Measurements from ENCODE around the gene IAH1. TPM values are rescaled to one million over a fixed set of nuclear protein-coding genes. Genes with fewer than 3 reads are reported as not detected.

Gene IAH1, protein sequence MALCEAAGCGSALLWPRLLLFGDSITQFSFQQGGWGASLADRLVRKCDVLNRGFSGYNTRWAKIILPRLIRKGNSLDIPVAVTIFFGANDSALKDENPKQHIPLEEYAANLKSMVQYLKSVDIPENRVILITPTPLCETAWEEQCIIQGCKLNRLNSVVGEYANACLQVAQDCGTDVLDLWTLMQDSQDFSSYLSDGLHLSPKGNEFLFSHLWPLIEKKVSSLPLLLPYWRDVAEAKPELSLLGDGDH
- 22.4 and 45.6 TPM in 2 replicates for total RNA-seq (ENCODE audit: low replicate concordance)

DNA sequence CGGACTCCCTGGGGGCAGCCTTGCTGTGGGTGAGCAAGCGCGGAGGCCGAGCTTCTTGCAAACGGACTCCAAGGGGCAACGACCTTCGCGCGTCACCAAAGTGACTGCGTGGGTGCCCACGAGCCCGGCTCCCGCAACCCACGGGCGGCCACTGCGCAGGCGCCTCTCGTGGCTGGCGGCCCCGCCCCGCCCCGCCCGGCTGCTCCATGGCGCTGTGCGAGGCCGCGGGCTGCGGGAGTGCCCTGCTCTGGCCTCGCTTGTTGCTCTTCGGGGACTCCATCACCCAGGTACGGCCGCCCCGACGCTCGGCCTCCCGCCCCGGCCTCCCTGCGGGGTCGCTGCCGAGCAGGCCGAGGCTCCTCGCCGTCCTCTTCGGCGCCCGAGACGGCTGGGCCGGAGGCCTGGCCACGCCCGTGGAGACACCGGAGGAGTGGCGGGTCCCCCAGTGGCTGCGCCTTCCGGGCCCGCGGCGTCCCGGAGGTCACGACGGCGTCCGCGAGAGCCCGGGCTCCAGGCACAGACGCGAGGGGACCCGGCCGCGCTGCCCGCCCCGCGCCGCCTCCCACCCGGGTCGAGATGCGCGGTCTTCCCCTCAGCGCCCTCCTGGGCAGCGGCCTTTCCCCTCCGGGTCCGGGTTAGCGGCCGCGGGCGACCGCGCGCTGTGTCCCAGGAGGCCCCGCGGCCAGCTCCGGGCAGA lies at the start of gene IAH1:
Gene IAH1 (plus strand): TSS at position 191 of the 697 bp plus-strand sequence. CDS start 16 bp downstream, at position 207.
- Histone ChIP-seq H3K27me3 (peaks cover 28% of the 10 kb centered on the region), H2AFZ (replicated peaks) (peak within 1 kb of the TSS; percentile 89), H3K4me3 (peak within 1 kb of the TSS; percentile 63), H3K79me2 (ENCODE audit: low read depth) (no peaks in the 10 kb centered on the region), H3F3A (ENCODE audit: low read depth) (peaks cover 26% of the 10 kb centered on the region), H3K4me2 (peak within 1 kb of the TSS; percentile 90), H3K9ac (no peak within 1 kb of the TSS), H3K4me1 (no peaks in the 10 kb centered on the region), H3K27ac (no peak within 1 kb of the TSS), H3K9me3 (ENCODE audit: low read depth) (no peaks in the 10 kb centered on the region), H4K20me1 (ENCODE audit: low read depth) (peaks cover 5% of the 10 kb centered on the region), H3K36me3 (peaks cover 4% of the 10 kb centered on the region)
- H3K9me3 Mint-ChIP-seq, result no peaks in the 10 kb centered on the region
- H3K4me1 Mint-ChIP-seq, result peaks cover 5% of the 10 kb centered on the region
- H3K27me3 Mint-ChIP-seq (ENCODE audit: insufficient read depth, low read depth), result peaks cover 5% of the 10 kb centered on the region
- DNase-seq (ENCODE audit: low spot score), result peak; percentile 59
- peaks cover 26% of the 10 kb centered on the region for H3K36me3 Mint-ChIP-seq
- no peak within 1 kb of the TSS for H3K27ac Mint-ChIP-seq
- TF ChIP-seq, protein P1, sequence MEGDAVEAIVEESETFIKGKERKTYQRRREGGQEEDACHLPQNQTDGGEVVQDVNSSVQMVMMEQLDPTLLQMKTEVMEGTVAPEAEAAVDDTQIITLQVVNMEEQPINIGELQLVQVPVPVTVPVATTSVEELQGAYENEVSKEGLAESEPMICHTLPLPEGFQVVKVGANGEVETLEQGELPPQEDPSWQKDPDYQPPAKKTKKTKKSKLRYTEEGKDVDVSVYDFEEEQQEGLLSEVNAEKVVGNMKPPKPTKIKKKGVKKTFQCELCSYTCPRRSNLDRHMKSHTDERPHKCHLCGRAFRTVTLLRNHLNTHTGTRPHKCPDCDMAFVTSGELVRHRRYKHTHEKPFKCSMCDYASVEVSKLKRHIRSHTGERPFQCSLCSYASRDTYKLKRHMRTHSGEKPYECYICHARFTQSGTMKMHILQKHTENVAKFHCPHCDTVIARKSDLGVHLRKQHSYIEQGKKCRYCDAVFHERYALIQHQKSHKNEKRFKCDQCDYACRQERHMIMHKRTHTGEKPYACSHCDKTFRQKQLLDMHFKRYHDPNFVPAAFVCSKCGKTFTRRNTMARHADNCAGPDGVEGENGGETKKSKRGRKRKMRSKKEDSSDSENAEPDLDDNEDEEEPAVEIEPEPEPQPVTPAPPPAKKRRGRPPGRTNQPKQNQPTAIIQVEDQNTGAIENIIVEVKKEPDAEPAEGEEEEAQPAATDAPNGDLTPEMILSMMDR (IDR thresholded peaks at IDR 0.05), result no peak
- TF ChIP-seq EZH2 (IDR thresholded peaks at IDR 0.05) (no peak), EZH2phosphoT487 (IDR thresholded peaks at IDR 0.05) (no peak)
- peak within 1 kb of the TSS; percentile 80 for H3K4me3 Mint-ChIP-seq

DNA sequence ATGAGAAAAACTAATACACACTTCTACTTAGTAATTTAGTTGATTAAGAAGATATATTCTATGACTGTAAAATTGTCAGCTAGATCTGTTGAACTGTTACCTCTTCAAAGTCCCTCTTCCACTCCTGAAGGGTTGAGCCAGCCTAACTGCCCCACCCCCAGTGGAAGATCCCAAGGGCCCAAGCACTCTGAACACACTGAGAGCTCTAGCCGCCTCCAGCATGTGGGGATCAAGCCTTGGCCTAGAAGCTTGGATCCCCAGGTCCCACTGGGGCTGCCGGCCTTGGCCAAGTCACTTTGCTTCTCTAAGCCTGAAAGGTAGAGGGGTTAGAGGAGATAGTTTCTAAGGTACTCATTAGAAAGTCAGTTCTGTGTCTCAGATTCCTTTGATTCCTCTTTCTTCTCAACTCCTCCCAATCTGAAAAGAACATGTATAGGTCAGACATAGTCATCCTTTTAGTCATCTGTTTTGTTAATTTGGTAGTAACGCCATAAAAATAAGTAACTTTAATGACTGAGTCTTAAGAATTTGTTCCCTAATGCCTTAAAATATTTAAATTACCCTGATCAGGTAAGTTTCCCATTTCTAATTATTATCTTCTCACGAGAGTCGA lies 45.3 kb upstream of the IAH1 start:
- no peak overlapping the region for H3K27ac Mint-ChIP-seq
- no peak for DNase-seq (ENCODE audit: low spot score)
- peaks cover 27% of the 10 kb centered on the region for H3K36me3 ChIP-seq
- TF ChIP-seq EZH2 (IDR thresholded peaks at IDR 0.05), result no peak
- no peak for TF ChIP-seq EZH2phosphoT487 (IDR thresholded peaks at IDR 0.05)
- TF ChIP-seq, protein P1 (IDR thresholded peaks at IDR 0.05), result no peak
- H3K27ac ChIP-seq, result no peak overlapping the region
- H3K4me1 Mint-ChIP-seq, result no peaks in the 10 kb centered on the region
- H2AFZ ChIP-seq (replicated peaks), result no peak overlapping the region
- H3K9ac ChIP-seq, result no peak overlapping the region
- peaks cover 17% of the 10 kb centered on the region for H3K36me3 Mint-ChIP-seq
- no peak overlapping the region for H3K4me3 Mint-ChIP-seq
- H3K79me2 ChIP-seq (ENCODE audit: low read depth), result peaks cover 41% of the 10 kb centered on the region
- no peaks in the 10 kb centered on the region for H3K9me3 Mint-ChIP-seq
- no peaks in the 10 kb centered on the region for H3K9me3 ChIP-seq (ENCODE audit: low read depth)
- H3F3A ChIP-seq (ENCODE audit: low read depth), result peaks cover 4% of the 10 kb centered on the region
- no peaks in the 10 kb centered on the region for H3K27me3 ChIP-seq
- H3K27me3 Mint-ChIP-seq (ENCODE audit: insufficient read depth, low read depth), result peaks cover 3% of the 10 kb centered on the region
- peaks cover 8% of the 10 kb centered on the region for H3K4me1 ChIP-seq
- H3K4me3 ChIP-seq, result no peak overlapping the region
- H3K4me2 ChIP-seq, result no peak overlapping the region
- H4K20me1 ChIP-seq (ENCODE audit: low read depth), result peaks cover 12% of the 10 kb centered on the region

DNA sequence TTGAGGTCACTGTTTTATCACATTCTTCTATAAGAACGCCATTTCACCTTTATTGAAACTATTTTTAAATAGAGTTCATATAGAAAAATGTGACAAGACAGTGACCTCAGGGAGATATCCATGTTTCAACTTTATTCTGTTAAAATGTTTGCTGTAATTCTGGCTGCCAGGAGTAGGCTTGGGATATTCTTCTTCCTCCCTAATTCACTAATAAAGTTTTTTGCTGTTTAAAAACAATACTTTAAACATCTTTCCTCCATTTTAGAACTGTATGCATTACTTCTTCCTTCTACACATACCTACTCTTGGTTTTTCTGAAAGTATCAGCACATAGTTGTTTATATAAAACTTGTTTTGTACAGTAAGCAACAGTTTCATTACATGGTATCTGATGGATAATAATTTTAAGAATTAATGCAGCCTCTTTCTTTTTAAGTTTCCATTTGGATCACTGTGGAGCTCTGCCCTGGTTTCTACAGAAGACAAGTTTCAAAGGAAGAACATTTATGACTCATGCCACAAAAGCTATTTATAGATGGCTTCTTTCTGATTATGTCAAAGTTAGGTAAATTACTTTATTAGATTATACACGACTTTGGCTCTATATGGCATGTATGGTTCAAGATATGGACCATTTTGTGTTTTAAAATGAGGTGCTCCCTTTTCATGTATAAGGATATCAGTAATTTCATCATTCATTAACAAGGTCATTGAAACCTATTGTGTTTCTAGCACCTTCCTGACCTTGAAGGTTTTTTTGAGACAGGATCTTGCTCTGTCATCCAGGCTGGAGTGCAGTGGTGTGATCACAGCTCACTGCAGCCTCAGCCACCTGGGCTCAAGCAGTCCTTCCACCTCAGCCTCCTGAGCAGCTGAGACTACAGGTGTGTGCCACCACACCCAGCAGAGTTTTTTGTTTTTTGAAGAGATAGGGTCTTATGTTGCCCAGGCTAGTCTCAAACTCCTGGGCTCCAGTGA lies 43.7 kb upstream of the IAH1 start:
- Histone ChIP-seq H3K79me2 (ENCODE audit: low read depth) (peaks cover 25% of the 10 kb centered on the region), H3K9ac (no peak overlapping the region), H3K27ac (no peak overlapping the region), H4K20me1 (ENCODE audit: low read depth) (no peaks in the 10 kb centered on the region), H3K27me3 (no peaks in the 10 kb centered on the region), H3K9me3 (ENCODE audit: low read depth) (no peaks in the 10 kb centered on the region), H3K4me2 (no peak overlapping the region), H3K36me3 (peaks cover 27% of the 10 kb centered on the region), H3F3A (ENCODE audit: low read depth) (peaks cover 4% of the 10 kb centered on the region), H3K4me1 (no peaks in the 10 kb centered on the region), H3K4me3 (no peak overlapping the region), H2AFZ (replicated peaks) (no peak overlapping the region)
- no peaks in the 10 kb centered on the region for H3K4me1 Mint-ChIP-seq
- no peak overlapping the region for H3K4me3 Mint-ChIP-seq
- no peak for DNase-seq (ENCODE audit: low spot score)
- H3K36me3 Mint-ChIP-seq, result peaks cover 23% of the 10 kb centered on the region
- H3K9me3 Mint-ChIP-seq, result no peaks in the 10 kb centered on the region
- H3K27ac Mint-ChIP-seq, result no peak overlapping the region
- TF ChIP-seq, protein P1 (IDR thresholded peaks at IDR 0.05), result no peak
- TF ChIP-seq EZH2 (IDR thresholded peaks at IDR 0.05) (no peak), EZH2phosphoT487 (IDR thresholded peaks at IDR 0.05) (no peak)
- H3K27me3 Mint-ChIP-seq (ENCODE audit: insufficient read depth, low read depth), result peaks cover 3% of the 10 kb centered on the region

All from neural progenitor cell (in vitro differentiated cells).